ENCODE data around the gene MRPS21.
"Not testable (repeated sequence)": the region's sequence is repeated elsewhere in the genome, so short reads cannot be mapped to it uniquely, and the experiment has no call there.

GRCh38 chr1:150308585-150308984 is 14.9 kb downstream of the MRPS21 start:
- not testable (repeated sequence) for TF ChIP-seq CTCF, POLR2A (IDR thresholded peaks at IDR 0.05)
